Skeletal muscle tissue (tissue), 4 donors: ENCODE measurements around the gene ACER3. TPM values are rescaled to one million over a fixed set of nuclear protein-coding genes. Genes with fewer than 3 reads are reported as not detected.
"Not testable (repeated sequence)": the region's sequence is repeated elsewhere in the genome, so short reads cannot be mapped to it uniquely, and the experiment has no call there.

ENCODE experiments used
- H3K27ac ChIP-seq: one replicate; pipeline ENCODE4 v1.7.0; 2013; ENCODE audit warnings: mild to moderate bottlenecking, low read depth, low read length, inconsistent platforms
- H3K27me3 ChIP-seq, 3 donors: one replicate each; pipeline ENCODE4 v1.7.0; 2013; ENCODE audit warnings: low read length in 3 of 3; ENCODE audit not compliant: control insufficient read depth in 3 of 3, insufficient read depth in 3 of 3
- H3K36me3 ChIP-seq, 3 donors: one replicate each; pipeline ENCODE4 v1.7.0; 2013; ENCODE audit warnings: low read length in 3 of 3; ENCODE audit not compliant: control insufficient read depth in 3 of 3, insufficient read depth in 3 of 3
- H3K4me1 ChIP-seq, 3 donors: one replicate each; pipeline ENCODE4 v1.7.0; 2013; ENCODE audit warnings: low read length in 3 of 3, mild to moderate bottlenecking in 3 of 3; ENCODE audit not compliant: control insufficient read depth in 3 of 3, insufficient read depth in 3 of 3
- H3K4me3 ChIP-seq, 3 donors: one replicate each; pipeline ENCODE4 v1.7.0; 2013; ENCODE audit warnings: low read length in 3 of 3
- H3K9ac ChIP-seq, 3 donors: one replicate each; pipeline ENCODE4 v1.7.0; 2013; ENCODE audit warnings: low read length in 3 of 3, mild to moderate bottlenecking in 3 of 3, moderate library complexity in 2 of 3, low read depth in 1 of 3
- H3K9me3 ChIP-seq, 3 donors: one replicate each; pipeline ENCODE4 v1.7.0; 2013; ENCODE audit warnings: low read length in 3 of 3; ENCODE audit not compliant: control insufficient read depth in 3 of 3
- total RNA-seq: library from RNA; depleted of rRNA; stranded (reverse); fragments of >200 nt; gene quantifications from one replicate; pipeline ENCODE4 v1.2.3, GENCODE V29; 2014
- donor health status: Osteomylitis.

ACER3 gene
- total RNA-seq, 1 donor from 2014 or later: 7.3 TPM

- H3K9me3 ChIP-seq: no peaks in the 10 kb centered on the region
- no peaks in the 10 kb centered on the region for H3K36me3 ChIP-seq
- no peaks in the 10 kb centered on the region for H3K27me3 ChIP-seq
- no peak overlapping the region for H3K4me3 ChIP-seq
- no peaks in the 10 kb centered on the region for H3K4me1 ChIP-seq
- no peak overlapping the region for H3K9ac ChIP-seq
- H3K27ac ChIP-seq: no peak overlapping the region
These were observed 142.1 kb downstream of the ACER3 start for GRCh38 chr11:77002776-77003175.

GRCh38 chr11:77003963-77004362 lies 143.2 kb downstream of the ACER3 start:
- Histone ChIP-seq H3K9me3 (no peaks in the 10 kb centered on the region), H3K4me1 (no peaks in the 10 kb centered on the region), H3K36me3 (no peaks in the 10 kb centered on the region), H3K27me3 (no peaks in the 10 kb centered on the region), H3K9ac (no peak overlapping the region), H3K4me3 (no peak overlapping the region), H3K27ac (no peak overlapping the region)

- Histone ChIP-seq H3K27ac (no peak overlapping the region), H3K9ac (no peak overlapping the region), H3K4me1 (no peaks in the 10 kb centered on the region), H3K4me3 (no peak overlapping the region), H3K36me3 (peaks cover 0 to 3% (median 0%) of the 10 kb centered on the region in 3 donors), H3K9me3 (no peaks in the 10 kb centered on the region), H3K27me3 (no peaks in the 10 kb centered on the region)
These were observed 148.9 kb downstream of the ACER3 start for GRCh38 chr11:77009533-77010160.

- Histone ChIP-seq H3K9ac (no peak overlapping the region), H3K4me1 (no peaks in the 10 kb centered on the region), H3K4me3 (no peak overlapping the region), H3K36me3 (peaks cover 0 to 3% (median 0%) of the 10 kb centered on the region in 3 donors), H3K27ac (no peak overlapping the region), H3K9me3 (no peaks in the 10 kb centered on the region), H3K27me3 (no peaks in the 10 kb centered on the region)
These were observed 154.0 kb downstream of the ACER3 start for GRCh38 chr11:77014669-77015068.

- H3K27ac ChIP-seq, H3K4me3 ChIP-seq, H3K27me3 ChIP-seq, H3K9me3 ChIP-seq, H3K9ac ChIP-seq, H3K36me3 ChIP-seq, H3K4me1 ChIP-seq: not testable (repeated sequence)
These were observed 157.7 kb downstream of the ACER3 start for GRCh38 chr11:77018396-77018924.

GRCh38 chr11:77019976-77020595 lies 159.4 kb downstream of the ACER3 start:
- H3K27ac ChIP-seq: no peak overlapping the region
- H3K4me1 ChIP-seq: no peaks in the 10 kb centered on the region
- no peaks in the 10 kb centered on the region for H3K9me3 ChIP-seq
- H3K36me3 ChIP-seq: peaks cover 0 to 3% (median 0%) of the 10 kb centered on the region in 3 donors
- H3K4me3 ChIP-seq: no peak overlapping the region
- H3K9ac ChIP-seq: no peak overlapping the region
- no peaks in the 10 kb centered on the region for H3K27me3 ChIP-seq

- peaks cover 0 to 3% (median 0%) of the 10 kb centered on the region in 3 donors for H3K36me3 ChIP-seq
These were observed 160.0 kb downstream of the ACER3 start for GRCh38 chr11:77020734-77021133.

GRCh38 chr11:77024745-77025144 lies 164.0 kb downstream of the ACER3 start:
- H3K36me3 ChIP-seq: peaks cover 0 to 3% (median 0%) of the 10 kb centered on the region in 3 donors
- no peak overlapping the region for H3K4me3 ChIP-seq
- H3K27ac ChIP-seq: no peak overlapping the region
- no peaks in the 10 kb centered on the region for H3K9me3 ChIP-seq
- H3K27me3 ChIP-seq: peaks cover 3 to 6% (median 4%) of the 10 kb centered on the region in 3 donors
- peaks cover 0 to 4% (median 0%) of the 10 kb centered on the region in 3 donors for H3K4me1 ChIP-seq
- no peak overlapping the region for H3K9ac ChIP-seq

More at GRCh38 chr11:77020734-77021133, 160.0 kb downstream of the ACER3 start:
- Histone ChIP-seq H3K9ac (no peak overlapping the region), H3K9me3 (no peaks in the 10 kb centered on the region), H3K27ac (no peak overlapping the region), H3K4me1 (no peaks in the 10 kb centered on the region), H3K4me3 (no peak overlapping the region), H3K27me3 (no peaks in the 10 kb centered on the region)

- Histone ChIP-seq H3K4me3 (no peak overlapping the region), H3K27me3 (peaks cover 15 to 20% (median 15%) of the 10 kb centered on the region in 3 donors), H3K4me1 (peaks cover 0 to 4% (median 0%) of the 10 kb centered on the region in 3 donors), H3K36me3 (peaks cover 0 to 3% (median 0%) of the 10 kb centered on the region in 3 donors), H3K27ac (no peak overlapping the region), H3K9ac (no peak overlapping the region), H3K9me3 (no peaks in the 10 kb centered on the region)
These were observed 165.5 kb downstream of the ACER3 start for GRCh38 chr11:77026221-77026620.

- Histone ChIP-seq H3K9ac (no peak overlapping the region), H3K4me1 (peaks cover 0 to 4% (median 0%) of the 10 kb centered on the region in 3 donors), H3K36me3 (peaks cover 0 to 3% (median 0%) of the 10 kb centered on the region in 3 donors), H3K4me3 (no peak overlapping the region), H3K27me3 (peaks cover 15 to 23% (median 15%) of the 10 kb centered on the region in 3 donors), H3K9me3 (no peaks in the 10 kb centered on the region), H3K27ac (no peak overlapping the region)
These were observed 166.0 kb downstream of the ACER3 start for GRCh38 chr11:77026743-77027142.
